Myocyte (in vitro differentiated cells): Measurements from ENCODE around the gene PAK6. TPM values are rescaled to one million over a fixed set of nuclear protein-coding genes. Genes with fewer than 3 reads are reported as not detected.

Experiments used
- DNase-seq: peaks from one replicate; pipeline ENCODE4 v3.0.0-alpha.2; 2012; ENCODE audit warnings: low read depth
- total RNA-seq: library from RNA; depleted of rRNA; stranded (reverse); fragments of >200 nt; gene quantifications from 2 replicates; pipeline ENCODE4 v1.2.3, GENCODE V29; 2014

The PAK6 gene
- total RNA-seq, 1 donor from 2014 or later: 0.48 TPM

DNA sequence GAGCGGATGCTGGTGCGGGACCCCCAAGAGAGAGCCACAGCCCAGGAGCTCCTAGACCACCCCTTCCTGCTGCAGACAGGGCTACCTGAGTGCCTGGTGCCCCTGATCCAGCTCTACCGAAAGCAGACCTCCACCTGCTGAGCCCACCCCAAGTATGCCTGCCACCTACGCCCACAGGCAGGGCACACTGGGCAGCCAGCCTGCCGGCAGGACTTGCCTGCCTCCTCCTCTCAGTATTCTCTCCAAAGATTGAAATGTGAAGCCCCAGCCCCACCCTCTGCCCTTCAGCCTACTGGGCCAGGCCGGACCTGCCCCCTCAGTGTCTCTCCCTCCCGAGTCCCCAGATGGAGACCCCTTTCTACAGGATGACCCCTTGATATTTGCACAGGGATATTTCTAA lies 37.1 kb downstream of the PAK6 start:
- no peak for DNase-seq

DNA sequence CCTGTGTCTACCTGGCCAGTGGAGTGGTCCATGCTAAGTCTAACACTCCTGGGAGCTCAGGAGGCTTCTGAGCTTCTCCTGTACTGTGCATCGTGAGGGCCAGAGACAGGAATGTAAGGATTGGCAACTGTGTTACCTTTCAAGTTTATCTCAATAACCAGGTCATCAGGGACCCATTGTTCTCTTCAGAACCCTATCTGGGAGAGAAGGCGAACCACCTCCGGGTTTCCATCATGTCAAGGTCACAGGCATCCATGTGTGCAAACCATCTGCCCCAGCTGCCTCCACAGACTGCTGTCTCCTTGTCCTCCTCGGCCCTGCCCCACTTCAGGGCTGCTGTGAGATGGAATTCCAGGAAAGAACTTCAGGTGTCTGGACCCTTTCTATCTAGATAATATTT lies 38.1 kb downstream of the PAK6 start:
- DNase-seq: no peak

DNA sequence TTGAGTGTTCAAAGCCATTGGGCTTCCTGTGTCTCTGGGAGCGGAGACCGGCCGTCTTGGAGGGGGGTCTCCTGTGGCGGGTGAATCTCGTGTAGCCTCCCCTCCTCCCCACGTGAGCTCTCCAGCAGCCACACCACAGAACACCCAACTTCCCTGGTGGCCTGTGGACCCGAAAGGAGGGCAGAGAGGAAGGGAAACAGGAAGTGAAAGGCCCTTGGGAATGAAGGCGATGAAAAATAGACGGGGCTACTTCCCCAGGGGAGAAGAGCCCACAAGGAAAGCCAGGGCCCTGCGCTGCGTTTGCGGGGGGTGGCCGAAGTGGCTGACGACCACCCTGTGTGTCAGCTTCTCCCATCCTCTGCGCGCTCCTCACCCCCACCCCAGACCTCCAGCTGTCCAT lies 38.6 kb downstream of the PAK6 start:
- no peak for DNase-seq

DNA sequence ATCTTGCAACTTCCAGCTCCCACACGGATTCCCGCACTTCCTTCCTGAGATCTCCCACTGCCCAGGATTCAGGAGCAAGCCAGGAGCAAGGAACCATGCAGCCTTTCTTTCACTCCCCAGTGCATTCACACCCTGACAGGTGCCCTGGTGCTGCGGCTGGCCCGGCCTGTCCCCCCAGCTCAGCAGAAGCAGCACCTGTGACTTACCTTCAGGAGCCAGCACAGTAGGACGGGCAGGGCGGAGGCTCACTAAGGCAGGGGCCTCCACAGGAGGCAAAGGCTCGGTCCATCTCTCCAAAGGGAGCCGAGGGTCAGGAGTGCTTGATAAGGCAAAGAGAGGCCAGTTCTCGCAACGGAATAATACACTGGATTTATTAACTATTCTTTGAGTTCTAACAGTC lies 39.2 kb downstream of the PAK6 start:
- no peak for DNase-seq

DNA sequence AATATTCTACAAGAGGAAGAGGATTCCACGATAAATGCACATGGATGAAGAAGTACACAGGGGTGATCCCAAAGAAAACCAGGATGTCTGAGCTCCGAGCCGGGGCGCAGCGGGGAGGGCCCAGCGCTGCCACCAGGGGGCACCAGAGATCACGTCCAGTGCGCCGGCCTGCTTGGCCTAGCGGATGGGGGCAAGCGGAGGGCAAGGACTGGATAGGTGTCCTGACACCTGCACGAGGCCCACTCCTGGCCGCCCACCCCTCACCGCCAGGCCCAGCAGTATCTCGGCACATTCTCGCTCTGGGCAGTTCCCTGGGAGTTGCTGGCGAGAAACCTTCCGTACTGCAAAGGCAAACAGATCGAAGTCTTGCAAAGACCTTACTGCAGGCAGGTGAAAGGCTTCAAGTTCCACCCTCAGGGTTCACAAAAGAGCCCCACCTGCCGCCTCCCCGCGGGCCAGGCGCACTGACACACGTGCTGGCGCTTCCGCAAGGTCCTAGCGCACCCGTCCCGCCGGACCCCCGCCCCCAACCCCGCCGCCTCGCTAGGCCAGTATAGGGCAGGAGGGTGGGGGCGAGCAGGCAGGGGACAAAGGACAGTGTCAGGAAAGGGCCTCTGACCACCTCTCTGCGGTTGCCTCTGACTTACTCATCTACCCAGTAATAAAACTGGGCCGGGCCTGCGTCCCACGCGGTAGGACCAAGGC lies 40.7 kb downstream of the PAK6 start:
- peak; percentile 59 for DNase-seq

DNA sequence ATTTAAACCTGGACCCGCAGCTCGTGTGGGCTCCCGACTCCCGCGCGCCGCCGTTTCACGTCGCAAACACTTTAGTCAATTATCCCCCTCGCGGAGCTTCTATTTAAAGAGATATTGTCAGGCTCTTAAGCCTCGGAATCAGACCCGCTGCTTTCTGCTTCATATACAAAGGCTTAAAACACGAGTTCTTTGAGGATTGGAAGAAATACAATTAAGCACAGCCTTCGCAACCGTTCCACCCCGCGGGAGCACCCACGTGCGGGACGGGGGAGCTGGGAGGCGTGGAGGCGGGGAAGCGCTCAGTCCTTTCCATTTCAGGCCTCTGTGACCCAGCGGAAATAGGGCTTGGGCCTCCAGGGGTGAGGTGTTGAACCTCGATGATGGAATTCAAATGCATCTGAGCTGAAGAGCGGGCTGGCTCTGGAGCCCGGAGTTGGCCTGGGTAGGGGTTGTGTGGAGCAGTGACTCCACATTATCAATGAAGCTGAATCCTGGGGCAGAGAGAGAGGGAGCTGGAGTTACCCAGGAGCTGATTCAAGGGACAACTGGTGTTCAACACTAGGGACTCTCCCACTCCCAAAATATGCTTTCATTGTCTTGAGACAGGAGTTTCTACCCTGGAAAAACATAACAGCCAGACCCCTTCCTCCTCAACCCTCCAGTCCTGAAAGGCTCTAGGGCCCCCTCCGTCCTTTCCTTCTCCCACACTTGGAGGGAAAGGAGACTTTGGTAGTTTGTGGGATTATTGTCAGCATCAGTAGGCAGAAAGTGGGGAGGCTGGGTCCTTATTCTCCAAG lies 41.6 kb downstream of the PAK6 start:
- no peak for DNase-seq

DNA sequence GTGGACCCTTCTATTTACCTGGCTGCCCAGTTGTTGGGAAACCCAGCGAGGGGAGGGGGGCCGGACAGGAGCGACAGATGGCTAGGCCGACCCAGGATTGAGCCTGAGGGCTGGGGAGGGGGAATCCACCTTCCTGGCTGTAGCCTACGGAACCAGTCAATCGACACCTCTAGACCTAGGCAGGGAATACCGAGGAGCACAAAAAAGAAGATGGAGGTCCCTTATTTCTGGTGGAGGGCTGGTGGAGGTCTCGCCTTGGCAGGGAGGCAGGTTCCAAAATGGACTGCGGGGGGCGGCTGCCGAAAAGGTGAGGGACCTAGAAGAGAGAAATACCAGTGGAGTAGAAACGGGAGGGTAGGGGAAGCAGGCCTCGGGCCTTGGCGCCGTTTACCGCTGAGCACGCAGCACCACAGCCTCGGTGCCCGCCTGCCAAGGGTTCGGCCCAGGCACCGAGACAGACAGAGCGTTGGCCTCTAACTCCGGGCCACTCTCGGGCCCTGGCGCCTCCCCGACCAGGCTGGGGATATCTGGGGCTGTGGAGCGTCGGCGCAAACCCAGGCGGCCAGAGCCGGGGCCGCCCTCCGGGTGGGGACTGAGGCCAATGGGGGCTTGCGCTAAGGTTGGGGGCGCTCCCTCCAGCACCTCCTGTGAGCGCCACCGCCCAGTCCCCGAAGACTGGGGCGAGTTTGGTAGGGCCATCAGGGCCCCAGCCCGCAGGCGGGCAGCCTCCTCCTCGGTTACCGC lies 42.4 kb downstream of the PAK6 start:
- DNase-seq: no peak

DNA sequence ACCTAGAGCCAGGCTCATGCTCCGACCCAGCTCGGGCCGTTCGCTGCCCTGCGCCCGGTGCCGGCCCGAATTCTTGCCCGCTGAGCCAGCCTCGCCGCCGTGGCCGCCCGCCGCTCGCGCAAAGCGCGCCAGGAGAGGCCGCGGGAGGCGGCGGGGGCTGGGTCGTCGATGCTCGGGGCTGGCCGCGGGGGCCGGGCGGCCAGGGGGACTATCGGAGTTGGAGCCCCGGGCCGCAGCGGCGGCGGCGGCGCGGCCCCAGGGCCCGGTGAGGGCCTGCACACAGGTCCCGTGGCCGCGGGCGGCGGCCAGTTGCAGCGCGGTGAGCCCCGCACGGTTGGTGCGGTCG lies 42.9 kb downstream of the PAK6 start:
- no peak for DNase-seq

DNA sequence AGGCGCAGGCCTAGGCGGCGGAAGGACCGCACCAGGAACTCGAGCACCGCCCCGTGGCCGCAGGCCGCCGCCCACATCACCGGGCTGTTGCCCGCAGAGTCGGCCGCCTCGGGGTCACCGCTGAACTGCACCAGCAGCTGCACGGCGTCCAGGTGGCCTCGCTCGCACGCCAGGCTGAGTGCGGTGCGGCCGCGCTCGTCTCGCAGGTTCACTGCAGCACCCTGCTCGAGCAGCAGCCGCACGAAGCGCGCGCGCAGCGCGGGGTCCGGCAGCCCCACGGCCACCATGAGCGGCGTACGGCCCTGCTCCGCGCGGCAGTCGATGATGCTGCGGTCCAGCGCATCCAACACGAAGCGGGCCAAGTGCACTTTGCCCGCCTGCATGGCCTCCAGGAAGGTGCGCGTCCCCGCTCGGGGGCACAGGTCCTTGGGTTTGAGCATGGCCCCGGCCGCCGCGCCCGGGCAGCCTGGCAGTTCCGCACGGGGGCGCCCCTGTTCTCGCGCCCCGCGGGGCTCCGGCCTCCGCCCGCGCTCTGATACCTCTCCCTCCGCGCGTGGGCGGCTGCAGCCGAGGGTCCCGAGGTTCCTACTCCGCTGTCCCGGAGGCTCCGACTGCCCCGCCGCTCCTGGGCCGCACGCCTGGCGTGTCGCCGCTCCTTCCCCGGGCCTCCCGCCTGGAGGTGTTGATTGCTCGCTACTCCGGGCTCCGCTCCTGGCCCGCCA lies 43.4 kb downstream of the PAK6 start:
- DNase-seq: peak; percentile 21

DNA sequence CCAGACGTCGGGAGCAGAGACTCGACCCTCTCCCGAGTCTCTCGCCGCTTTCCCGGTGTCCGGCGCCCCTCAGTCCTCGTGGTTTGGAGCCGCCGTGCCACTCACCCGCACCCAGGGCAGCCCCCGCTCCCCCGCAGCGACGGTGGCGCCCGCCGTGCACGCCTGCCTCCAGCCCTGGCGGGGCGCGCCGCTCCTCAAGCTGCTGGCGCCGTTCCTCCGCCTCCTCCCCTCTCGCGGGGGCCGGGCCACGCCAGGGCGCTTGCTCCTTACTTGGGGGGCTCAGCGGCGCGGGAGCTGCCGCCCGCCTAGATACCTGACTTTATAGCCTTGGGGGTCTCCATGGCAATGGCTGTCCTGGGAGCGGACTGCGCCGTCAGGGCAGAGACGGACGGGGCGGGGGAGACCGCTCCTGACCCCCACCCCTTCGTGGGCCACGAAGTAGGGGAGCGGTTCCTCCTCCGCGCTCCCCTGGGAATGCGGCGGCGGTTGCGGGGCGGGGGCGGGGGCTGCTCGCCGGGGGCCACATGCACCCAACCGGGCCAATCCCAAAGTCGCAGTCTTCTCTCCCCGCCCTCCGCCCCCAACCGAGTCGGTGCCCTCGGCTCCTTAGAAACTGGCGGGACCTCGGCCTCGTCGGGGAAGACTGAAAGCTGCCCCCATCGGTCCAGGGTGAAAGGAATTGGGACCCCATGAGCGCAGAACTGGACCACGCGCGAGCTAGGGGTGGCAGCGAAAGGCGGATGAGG lies 44.2 kb downstream of the PAK6 start, which contains the start of gene ANKRD63:
TSS of gene ANKRD63 (minus strand) at position 196 of the 746 bp plus-strand sequence. CDS start 478 bp downstream, outside the sequence.
- no peak for DNase-seq

DNA sequence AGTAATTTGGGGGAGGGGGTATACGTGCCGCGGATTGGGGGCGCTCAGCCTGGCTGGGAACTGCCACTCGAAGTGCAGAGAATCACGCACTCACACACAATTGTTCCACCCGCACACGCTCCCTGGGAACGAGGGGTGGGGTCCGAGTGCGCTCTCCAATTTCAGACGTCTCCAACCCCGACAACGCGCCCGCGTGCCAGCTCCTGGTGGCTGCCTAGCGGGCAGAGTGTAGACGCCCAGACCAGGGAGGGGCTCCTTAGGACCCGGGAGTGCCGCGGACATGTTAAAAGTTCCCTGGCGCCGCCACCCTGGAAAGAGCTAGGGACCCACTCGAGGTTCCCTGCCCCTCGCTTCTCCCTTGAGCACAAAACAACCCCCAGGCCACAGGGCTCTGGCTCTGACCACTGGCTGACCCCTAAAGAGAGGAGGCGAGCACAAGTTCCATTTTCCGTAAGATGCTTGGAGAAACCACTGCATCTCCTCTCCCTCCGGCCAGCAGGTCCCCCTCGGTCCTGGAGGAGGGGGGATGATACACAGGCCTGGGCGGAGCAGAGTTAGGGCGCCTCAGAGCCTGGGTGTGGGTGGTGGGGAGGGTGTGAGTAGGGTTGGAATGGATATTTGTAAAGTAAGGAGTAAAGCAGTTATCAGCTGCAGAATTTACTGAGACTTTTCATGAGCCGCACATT lies 44.9 kb downstream of the PAK6 start:
- no peak for DNase-seq

DNA sequence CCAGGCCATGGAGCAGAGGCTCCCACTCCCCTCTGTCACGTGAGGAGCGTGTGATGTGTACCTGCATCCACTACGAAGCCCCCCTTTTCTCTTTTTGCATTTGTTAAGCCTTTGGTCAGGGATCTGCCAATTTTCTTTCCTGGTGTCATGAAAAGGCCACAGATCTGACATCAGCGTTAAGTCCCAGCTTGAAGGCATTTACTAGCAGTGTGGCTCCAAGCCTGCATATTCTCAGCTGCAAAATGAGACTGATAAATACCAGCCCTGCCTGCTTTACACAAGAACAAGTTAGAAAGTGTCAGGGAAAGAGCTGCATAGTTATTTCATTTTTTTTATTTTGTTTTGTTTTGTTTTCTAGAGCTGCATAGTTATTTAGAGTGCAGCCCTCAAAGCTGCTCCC lies 46.3 kb downstream of the PAK6 start:
- no peak for DNase-seq

DNA sequence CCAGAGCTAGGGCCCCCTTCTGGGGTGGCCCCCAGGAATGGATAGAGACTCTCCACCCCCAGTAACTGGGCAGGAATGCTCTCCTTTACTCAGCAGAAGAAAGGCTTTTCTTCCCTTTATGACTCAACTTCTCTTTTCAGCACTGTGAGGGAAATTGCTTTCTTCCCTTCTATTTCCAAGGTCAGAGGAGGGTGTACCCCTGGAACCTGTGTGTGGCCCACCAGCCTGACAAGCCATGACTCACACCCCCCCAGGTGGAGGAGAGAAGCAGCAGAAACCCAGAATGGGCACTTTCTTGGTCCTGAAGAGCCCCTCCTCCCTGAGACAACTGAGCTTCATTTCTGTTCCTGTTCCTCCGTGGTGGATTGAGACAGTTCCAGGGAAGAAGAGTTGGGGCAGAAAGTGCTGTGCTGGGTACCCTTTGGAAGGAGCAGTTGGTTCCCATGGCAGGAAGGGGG lies 46.7 kb downstream of the PAK6 start:
- no peak for DNase-seq

DNA sequence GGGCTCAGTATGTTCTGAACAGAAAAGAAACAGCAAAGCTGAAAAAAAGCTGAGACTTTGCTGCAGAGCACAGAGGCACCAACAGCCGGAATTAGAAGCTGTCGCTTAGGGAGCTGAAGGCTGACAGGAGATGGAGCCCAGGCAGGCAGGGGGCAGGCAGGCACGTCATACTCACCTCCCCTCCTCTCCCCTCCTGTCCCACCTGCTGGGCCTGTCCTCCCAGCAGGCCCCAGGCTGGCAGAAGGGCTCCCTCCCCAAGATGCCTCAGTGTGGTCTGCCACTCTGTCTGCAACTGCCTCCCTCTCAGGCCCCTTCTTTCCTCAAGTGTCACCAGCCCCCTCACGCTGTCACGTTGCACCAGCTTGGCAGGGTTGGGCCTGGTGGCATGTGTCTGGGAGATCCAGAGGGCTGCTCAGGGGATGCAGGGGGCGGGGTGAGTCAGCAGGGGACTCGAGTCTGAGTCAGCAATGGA lies 47.2 kb downstream of the PAK6 start:
- DNase-seq: peak; percentile 10

DNA sequence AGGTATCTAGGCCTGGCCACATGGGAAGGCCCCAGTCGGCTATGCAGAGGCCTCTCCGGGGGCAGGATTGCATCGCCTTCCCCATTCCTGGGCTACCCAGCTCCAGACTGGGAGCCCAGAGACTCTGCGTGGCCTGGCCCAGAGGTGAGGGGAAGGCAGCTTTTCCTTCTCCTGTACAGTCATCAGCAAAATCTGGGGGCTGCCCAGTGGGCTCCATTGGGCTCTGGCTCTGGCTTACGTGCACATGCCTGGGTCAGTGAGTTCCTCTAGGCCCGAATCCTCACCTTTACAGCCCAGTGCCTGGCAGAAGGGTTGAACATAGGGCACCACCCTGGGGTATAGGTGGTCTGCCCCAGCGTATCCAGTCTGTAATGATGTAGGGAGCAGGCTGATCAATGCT lies 47.9 kb downstream of the PAK6 start:
- no peak for DNase-seq

DNA sequence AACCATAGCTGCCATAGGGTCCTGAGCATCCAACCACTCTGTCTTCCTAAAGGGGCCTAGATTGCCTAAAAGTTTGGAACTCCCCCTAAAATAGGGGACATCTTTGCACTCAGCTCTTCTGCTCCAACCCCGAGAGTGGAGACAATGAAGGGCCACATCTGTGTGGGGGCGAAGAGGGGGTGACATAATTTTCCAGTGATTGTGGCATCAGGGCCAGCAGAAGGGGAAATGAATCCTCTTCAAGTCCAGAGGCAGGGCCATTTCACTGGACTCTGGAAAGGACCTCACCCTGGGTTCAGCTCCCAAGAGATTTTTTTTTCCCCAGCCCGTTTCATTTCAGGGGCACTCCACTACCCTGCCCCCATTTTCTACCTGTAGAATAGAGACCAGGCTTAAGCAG lies 48.6 kb downstream of the PAK6 start:
- DNase-seq: no peak

DNA sequence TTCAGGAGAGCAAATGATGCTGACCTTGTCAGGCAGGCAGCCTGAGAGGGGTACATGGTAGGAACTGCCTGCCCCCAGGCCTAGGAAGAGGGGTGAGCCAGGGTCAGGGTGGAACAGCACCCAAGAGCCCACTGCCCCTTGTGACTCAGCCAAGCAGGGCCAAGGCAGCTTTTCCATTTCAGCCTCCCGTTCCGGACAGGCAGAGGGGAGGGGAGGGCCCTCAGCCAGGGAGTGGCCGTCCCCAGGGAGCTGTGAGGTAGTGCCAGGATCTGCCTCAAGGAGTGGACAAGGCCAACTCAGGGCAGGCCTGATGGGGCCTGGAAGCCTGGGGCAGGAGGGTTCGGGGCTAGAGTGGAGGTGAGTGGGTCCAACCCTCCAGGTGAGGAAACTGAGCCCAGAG lies 49.1 kb downstream of the PAK6 start:
- DNase-seq: peak; percentile 49

DNA sequence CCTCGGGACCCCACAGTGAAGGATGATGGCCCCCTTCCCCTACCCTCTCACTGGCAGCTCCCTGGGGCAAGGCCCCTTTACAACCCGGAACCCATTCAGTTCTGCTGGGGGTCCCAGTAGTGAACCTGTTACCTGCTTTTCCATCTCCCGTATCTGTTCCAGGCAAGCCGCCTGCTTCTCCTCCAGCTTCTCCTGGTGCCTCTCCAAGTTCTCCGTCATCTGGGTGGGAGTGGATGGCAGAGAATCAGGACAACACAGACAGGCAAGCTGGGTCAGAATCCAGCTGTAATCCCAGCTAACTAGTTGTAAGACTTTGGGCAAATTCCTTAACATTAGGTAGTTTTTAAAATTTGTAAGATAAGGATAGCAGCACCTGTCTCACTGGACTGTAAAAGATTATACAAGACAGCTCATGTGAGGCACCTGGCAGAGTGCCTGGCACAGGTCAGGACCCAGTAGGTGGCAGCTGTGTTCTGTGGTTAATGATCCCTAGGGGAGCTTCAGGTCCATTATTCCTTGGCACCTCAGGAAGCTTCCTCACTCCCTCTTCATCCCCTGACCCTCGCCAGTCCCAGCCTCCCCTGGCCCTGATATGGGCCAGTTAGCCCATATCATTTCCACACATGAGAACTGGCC lies 50.4 kb downstream of the PAK6 start:
- peak; percentile 37 for DNase-seq

DNA sequence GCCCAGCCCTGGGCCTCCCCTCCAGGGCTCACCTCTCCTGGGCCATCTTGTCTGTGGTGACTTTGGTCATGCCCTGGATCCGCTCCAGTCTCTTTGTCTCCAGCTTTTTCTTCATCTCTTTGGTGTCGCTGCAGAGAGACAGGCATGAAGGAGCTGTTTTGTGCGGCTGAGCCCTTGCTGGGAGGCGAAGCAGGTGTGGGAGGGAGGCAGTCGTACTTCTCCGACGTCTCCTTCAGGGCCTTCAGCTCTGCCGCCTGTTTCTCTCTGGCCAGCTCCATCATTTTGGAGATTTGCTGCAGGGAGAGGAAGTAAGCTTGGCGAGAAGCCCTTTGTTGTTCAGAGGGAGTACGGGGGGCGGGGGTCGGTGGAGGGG lies 51.7 kb downstream of the PAK6 start:
- no peak for DNase-seq
